ENCODE results near the gene EEF1AKMT2.

DNA sequence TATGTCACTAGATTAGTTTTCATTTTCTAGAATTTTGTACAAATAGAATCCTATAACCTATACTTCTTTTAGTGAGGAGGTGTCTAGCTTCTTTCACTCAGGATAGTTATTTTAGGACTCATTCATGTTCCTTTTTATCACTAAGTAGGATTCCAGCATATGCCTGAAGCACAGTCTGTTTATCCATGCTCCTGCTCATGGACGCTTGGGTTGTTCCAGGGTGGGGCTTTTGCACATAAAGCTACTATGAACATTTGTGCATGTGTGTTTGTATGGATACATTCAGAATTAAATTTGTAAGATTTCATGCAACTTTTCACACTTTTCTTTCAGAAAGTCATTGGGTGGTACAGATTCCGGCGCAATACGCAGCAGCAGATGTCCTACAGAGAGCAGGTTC, 34.6 kb upstream of the EEF1AKMT2 start:
- TF ChIP-seq, protein P1, sequence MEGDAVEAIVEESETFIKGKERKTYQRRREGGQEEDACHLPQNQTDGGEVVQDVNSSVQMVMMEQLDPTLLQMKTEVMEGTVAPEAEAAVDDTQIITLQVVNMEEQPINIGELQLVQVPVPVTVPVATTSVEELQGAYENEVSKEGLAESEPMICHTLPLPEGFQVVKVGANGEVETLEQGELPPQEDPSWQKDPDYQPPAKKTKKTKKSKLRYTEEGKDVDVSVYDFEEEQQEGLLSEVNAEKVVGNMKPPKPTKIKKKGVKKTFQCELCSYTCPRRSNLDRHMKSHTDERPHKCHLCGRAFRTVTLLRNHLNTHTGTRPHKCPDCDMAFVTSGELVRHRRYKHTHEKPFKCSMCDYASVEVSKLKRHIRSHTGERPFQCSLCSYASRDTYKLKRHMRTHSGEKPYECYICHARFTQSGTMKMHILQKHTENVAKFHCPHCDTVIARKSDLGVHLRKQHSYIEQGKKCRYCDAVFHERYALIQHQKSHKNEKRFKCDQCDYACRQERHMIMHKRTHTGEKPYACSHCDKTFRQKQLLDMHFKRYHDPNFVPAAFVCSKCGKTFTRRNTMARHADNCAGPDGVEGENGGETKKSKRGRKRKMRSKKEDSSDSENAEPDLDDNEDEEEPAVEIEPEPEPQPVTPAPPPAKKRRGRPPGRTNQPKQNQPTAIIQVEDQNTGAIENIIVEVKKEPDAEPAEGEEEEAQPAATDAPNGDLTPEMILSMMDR (IDR thresholded peaks at IDR 0.05; ENCODE audit: low read length) = no peak
- no peak for TF ChIP-seq EZH2 (optimal IDR thresholded peaks at IDR 0.05; ENCODE audit: low read depth, low read length)
- no peak for TF ChIP-seq EZH2phosphoT487 (IDR thresholded peaks at IDR 0.05; ENCODE audit: low read length)

Measured in MM.1S (cell line).